H1 (cell line): ENCODE results near the gene PTPRT. TPM values are rescaled to one million over a fixed set of nuclear protein-coding genes. Genes with fewer than 3 reads are reported as not detected.

ENCODE experiments used
- CTCF ChIA-PET: fragments of 300-600 bp; sonication (Branson Sonifier 250); formaldehyde crosslinking; loops from one replicate; lab custom pipeline; 2021; ENCODE audit not compliant: partially characterized antibody; lab: Charles Lee
- POLR2A ChIA-PET: fragments of 300-600 bp; sonication (Branson Sonifier 250); formaldehyde crosslinking; loops from one replicate; lab custom pipeline; 2021; ENCODE audit warnings: inconsistent platforms; ENCODE audit not compliant: partially characterized antibody; lab: Charles Lee
- DNase-seq, 2 experiments: peaks; one replicate each; pipeline versions ENCODE4 v3.0.0 to v3.0.0-alpha.2; 2010 to 2022; ENCODE audit warnings: low spot score in 2 of 2, low read depth in 1 of 2, mixed read lengths in 1 of 2
- FAIRE-seq: peaks from 2 replicates; lab custom pipeline; 2011; peaks lifted over from hg19 to GRCh38; lab: Jason Lieb, UNC
- H2AFZ ChIP-seq: 2 replicates; pipeline ENCODE4 v1.8.1; 2012; ENCODE audit warnings: low read length, inconsistent platforms
- H2AK5ac ChIP-seq: 2 replicates; pipeline ENCODE4 v1.6.1; 2013; ENCODE audit warnings: low read depth, low read length
- H2BK120ac ChIP-seq: replicated peaks from 2 replicates; pipeline ENCODE3; 2013; ENCODE audit warnings: low read depth, low read length, inconsistent platforms
- H2BK12ac ChIP-seq: 2 replicates; pipeline ENCODE4 v1.6.1; 2013; ENCODE audit warnings: low read depth, low read length
- H2BK15ac ChIP-seq: 2 replicates; pipeline ENCODE4 v1.6.1; 2013; ENCODE audit warnings: low read length
- H2BK20ac ChIP-seq: 2 replicates; pipeline ENCODE4 v1.6.1; 2013; ENCODE audit warnings: low read length
- H2BK5ac ChIP-seq: 2 replicates; pipeline ENCODE4 v1.6.1; 2013; ENCODE audit warnings: low read depth, low read length
- H3K14ac ChIP-seq: 2 replicates; pipeline ENCODE4 v1.6.1; 2013; ENCODE audit warnings: inconsistent platforms; ENCODE audit not compliant: insufficient read length
- H3K18ac ChIP-seq: 2 replicates; pipeline ENCODE4 v1.6.1; 2013; ENCODE audit warnings: low read length; ENCODE audit errors: extremely low read depth
- H3K23ac ChIP-seq: 2 replicates; pipeline ENCODE4 v1.6.1; 2013; ENCODE audit warnings: inconsistent platforms; ENCODE audit not compliant: insufficient read length
- H3K23me2 ChIP-seq: 2 replicates; pipeline ENCODE4 v1.6.1; 2013; ENCODE audit warnings: low read depth, low read length
- H3K27ac ChIP-seq: 2 replicates; pipeline ENCODE4 v1.6.1; 2011; ENCODE audit warnings: low read depth, low read length, inconsistent platforms
- H3K27me3 ChIP-seq, 4 experiments: replicated peaks in 1 of 4; 1 replicate in 1 of 4; 2 replicates in 3 of 4; pipeline versions ENCODE4 v1.6.1 to v1.8.1; 2011 to 2013; ENCODE audit warnings: low read length in 3 of 4, mild to moderate bottlenecking in 3 of 4, inconsistent platforms in 2 of 4, mixed read lengths in 2 of 4, moderate library complexity in 1 of 4; ENCODE audit not compliant: control insufficient read depth in 3 of 4, insufficient read depth in 3 of 4; ENCODE audit errors: extremely low read depth in 1 of 4
- H3K36me3 ChIP-seq, 4 experiments: 2 replicates each; pipeline versions ENCODE4 v1.6.1 to v1.8.1; 2011 to 2013; ENCODE audit warnings: mild to moderate bottlenecking in 4 of 4, low read length in 3 of 4, moderate library complexity in 2 of 4, control low read depth in 1 of 4, inconsistent platforms in 1 of 4; ENCODE audit not compliant: insufficient read depth in 4 of 4, control insufficient read depth in 2 of 4
- H3K4ac ChIP-seq: replicated peaks from 2 replicates; pipeline ENCODE3; 2013; ENCODE audit warnings: low read length, low read depth, mixed read lengths, inconsistent platforms; ENCODE audit not compliant: insufficient read length
- H3K4me1 ChIP-seq, 4 experiments: replicated peaks in 1 of 4; 1 replicate in 1 of 4; 2 replicates in 3 of 4; pipeline versions ENCODE4 v1.6.1 to v1.8.1; 2011 to 2013; ENCODE audit warnings: low read length in 3 of 4, inconsistent platforms in 2 of 4, mixed read lengths in 1 of 4; ENCODE audit not compliant: insufficient read depth in 4 of 4, control insufficient read depth in 3 of 4
- H3K4me2 ChIP-seq, 2 experiments: 2 replicates each; pipeline versions ENCODE4 v1.6.1 to v1.8.1; 2011 to 2013; ENCODE audit warnings: low read depth in 2 of 2, low read length in 2 of 2, control low read depth in 1 of 2, inconsistent platforms in 1 of 2, mild to moderate bottlenecking in 1 of 2; ENCODE audit not compliant: insufficient read depth in 1 of 2
- H3K4me3 ChIP-seq, 4 experiments: fragments of 200-600, 300-600 bp in 1 of 4; sonication (generic), shearing (Covaris generic), sonication (Bioruptor Twin) in 1 of 4; 2 replicates each; pipeline versions ENCODE4 v1.5.1 to v1.8.1; 2011 to 2016; ENCODE audit warnings: low read length in 4 of 4, low read depth in 3 of 4, control low read depth in 2 of 4, inconsistent platforms in 2 of 4, mild to moderate bottlenecking in 2 of 4, mixed read lengths in 1 of 4, moderate library complexity in 1 of 4; ENCODE audit not compliant: insufficient read depth in 2 of 4; ENCODE audit errors: extremely low read depth in 1 of 4
- H3K56ac ChIP-seq: replicated peaks from 2 replicates; pipeline ENCODE3; 2013; ENCODE audit warnings: low read depth, mild to moderate bottlenecking, mixed read lengths, low read length, inconsistent platforms; ENCODE audit not compliant: insufficient read length
- H3K79me1 ChIP-seq: 2 replicates; pipeline ENCODE4 v1.6.1; 2013; ENCODE audit warnings: low read depth, low read length, control low read depth
- H3K79me2 ChIP-seq, 2 experiments: 2 replicates each; pipeline versions ENCODE4 v1.6.1 to v1.8.1; 2012 to 2013; ENCODE audit warnings: low read length in 2 of 2, mild to moderate bottlenecking in 2 of 2, inconsistent platforms in 1 of 2; ENCODE audit not compliant: insufficient read depth in 2 of 2, control insufficient read depth in 1 of 2
- H3K9ac ChIP-seq, 4 experiments: replicated peaks in 1 of 4; 1 replicate in 1 of 4; 2 replicates in 3 of 4; pipeline versions ENCODE4 v1.6.1 to v1.8.1; 2011 to 2013; ENCODE audit warnings: low read depth in 3 of 4, low read length in 3 of 4, control low read depth in 2 of 4, mild to moderate bottlenecking in 2 of 4, moderate library complexity in 2 of 4, inconsistent platforms in 1 of 4; ENCODE audit errors: extremely low read depth in 1 of 4
- H3K9me3 ChIP-seq, 2 experiments: 2 replicates each; pipeline versions ENCODE4 v1.6.1 to v1.8.1; 2012 to 2013; ENCODE audit warnings: mild to moderate bottlenecking in 2 of 2, moderate library complexity in 2 of 2, control low read depth in 1 of 2, inconsistent platforms in 1 of 2, low read depth in 1 of 2, low read length in 1 of 2, mixed read lengths in 1 of 2; ENCODE audit not compliant: insufficient read depth in 2 of 2
- H4K20me1 ChIP-seq, 2 experiments: replicated peaks in 1 of 2; 2 replicates each; pipeline versions ENCODE3 to v1.8.1; 2011 to 2013; ENCODE audit warnings: inconsistent platforms in 2 of 2, low read length in 2 of 2, mild to moderate bottlenecking in 1 of 2; ENCODE audit not compliant: insufficient read depth in 2 of 2, control insufficient read depth in 1 of 2
- H4K5ac ChIP-seq: 2 replicates; pipeline ENCODE4 v1.6.1; 2013; ENCODE audit warnings: low read length, low read depth, mixed read lengths, inconsistent platforms; ENCODE audit not compliant: insufficient read length
- H4K8ac ChIP-seq: 2 replicates; pipeline ENCODE4 v1.8.0; 2013; ENCODE audit warnings: mild to moderate bottlenecking, moderate library complexity, low read length, inconsistent platforms; ENCODE audit not compliant: insufficient read depth; ENCODE audit errors: extremely low read depth
- H4K91ac ChIP-seq: replicated peaks from 2 replicates; pipeline ENCODE3; 2013; ENCODE audit warnings: low read length, mixed read lengths, inconsistent platforms; ENCODE audit not compliant: insufficient read length
- CTBP2 ChIP-seq: IDR thresholded peaks from 2 replicates; pipeline ENCODE4 v1.7.0; 2011; ENCODE audit warnings: borderline replicate concordance, mild to moderate bottlenecking, moderate library complexity, mixed read lengths, low read length; ENCODE audit not compliant: insufficient read depth, insufficient read length
- HDAC6 ChIP-seq: IDR thresholded peaks from one replicate; pipeline ENCODE4 v1.7.1; 2012; ENCODE audit warnings: low read depth, mild to moderate bottlenecking, inconsistent platforms, low read length, moderate library complexity
- JUND ChIP-seq: IDR thresholded peaks from 2 replicates; pipeline ENCODE4 v1.6.1; 2011; ENCODE audit warnings: mild to moderate bottlenecking, improper control_type of control experiment, low read length
- KDM4A ChIP-seq: IDR thresholded peaks from one replicate; pipeline ENCODE4 v1.7.1; 2012; ENCODE audit warnings: low read depth, mild to moderate bottlenecking, moderate library complexity, low read length, inconsistent platforms; ENCODE audit not compliant: severe bottlenecking
- SP2 ChIP-seq: IDR thresholded peaks from 2 replicates; pipeline ENCODE4 v1.6.1; 2012; ENCODE audit warnings: mild to moderate bottlenecking, low read length, inconsistent platforms
- TBP ChIP-seq: IDR thresholded peaks from 2 replicates; pipeline ENCODE4 v1.6.1; 2011; ENCODE audit warnings: low read depth, low read length, improper control_type of control experiment
- TCF12 ChIP-seq: IDR thresholded peaks from 2 replicates; pipeline ENCODE4 v1.6.1; 2011; ENCODE audit warnings: low read depth, mild to moderate bottlenecking, low read length
- WGBS, 2 experiments: shearing (Covaris generic) in 1 of 2; methylation state at CpG; one replicate each; pipeline versions ENCODE4 v1.1.6 to v1.1.7; 2013 to 2015; ENCODE audit warnings: low lambda C conversion rate in 2 of 2, mixed read lengths in 2 of 2, inconsistent platforms in 1 of 2, low coverage in 1 of 2, missing lambda C conversion rate in 1 of 2; ENCODE audit not compliant: insufficient replicate concordance in 2 of 2, insufficient coverage in 1 of 2, insufficient read length in 1 of 2; ENCODE audit errors: extremely low coverage in 1 of 2, missing lambda C conversion rate in 1 of 2; 5-methylcytosine and 5-hydroxymethylcytosine counted together
- polyA plus RNA-seq, 7 experiments: library from polyadenylated mRNA; depleted of rRNA in 3 of 7; stranded (reverse) in 5 of 7; unstranded in 2 of 7; fragments of >200 nt in 5 of 7; fragments of 200-250 nt in 2 of 7; gene quantifications; 1 replicate in 5 of 7; 2 replicates in 1 of 7; 4 replicates in 1 of 7; pipeline versions ENCODE4 v1.2.1 to v1.2.3, GENCODE V29; 2011 to 2013; ENCODE audit warnings: missing spikeins in 2 of 7, mixed read lengths in 2 of 7
- total RNA-seq: library from RNA; stranded (reverse); fragmentation: NEBNext Ultra II Directional; extraction: Animal tissue kit (Norgen Biotek cat#: 25700); gene quantifications from 2 replicates; pipeline ENCODE4 v1.2.1, GENCODE V29; 2021

The PTPRT gene
- total and polyA plus RNA-seq, 2 of the 8 experiments (the other 6 are each of a cell fraction or from before 2014, with no cell fraction given) = 0.33 to 1.8 TPM

DNA sequence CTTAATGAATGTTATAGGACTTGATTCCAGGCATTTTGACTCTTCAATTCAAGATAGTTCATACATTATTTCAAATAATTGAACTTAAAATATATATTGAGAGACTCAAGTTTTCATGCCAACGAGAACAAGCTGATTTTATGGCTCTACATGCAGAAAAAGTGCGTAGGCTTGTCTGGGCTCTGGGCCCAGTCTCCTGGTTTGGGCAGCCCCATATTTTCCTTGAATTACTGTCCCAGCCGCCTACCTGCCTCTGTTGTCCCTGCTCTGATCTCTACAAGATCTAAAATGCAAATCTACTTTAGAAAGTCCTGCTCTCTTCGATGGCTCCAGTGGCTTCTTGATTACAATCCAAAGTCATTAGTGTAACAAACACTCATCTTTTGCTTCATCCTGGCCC lies 1034.1 kb downstream of the PTPRT start:
- H3K27me3 ChIP-seq = no peaks in the 10 kb centered on the region
- no peak overlapping the region for H2BK20ac ChIP-seq
- no peaks in the 10 kb centered on the region for H3K36me3 ChIP-seq
- no peaks in the 10 kb centered on the region for H3K79me2 ChIP-seq
- no peak overlapping the region for H4K8ac ChIP-seq
- TF ChIP-seq JUND = no peak
- no peak for TF ChIP-seq TCF12
- TF ChIP-seq TBP = no peak
- TF ChIP-seq HDAC6 = no peak
- no peak for TF ChIP-seq SP2
- TF ChIP-seq KDM4A = no peak
- TF ChIP-seq CTBP2 = no peak
- TF ChIP-seq, all 59 proteins: peak for 0
- H2AK5ac ChIP-seq = no peak overlapping the region
- ChIA-PET POLR2A (no interaction called here), CTCF (interaction anchor here (1.0 kb wide), 1 partner anchor 49 kb away, joined by 4 read pairs; no protein-coding TSS in a partner anchor)
- no peaks in the 10 kb centered on the region for H3K79me1 ChIP-seq
- no peak for FAIRE-seq
- H2AFZ ChIP-seq = no peak overlapping the region
- H4K5ac ChIP-seq = no peak overlapping the region
- no peak overlapping the region for H3K9ac ChIP-seq
- H2BK5ac ChIP-seq = no peak overlapping the region
- H3K27ac ChIP-seq = no peak overlapping the region
- peaks cover 0 to 3% (median 0%) of the 10 kb centered on the region in 4 experiments; a peak in 1 of 7 replicates for H3K4me1 ChIP-seq
- H3K4me2 ChIP-seq = no peak overlapping the region
- H2BK120ac ChIP-seq = no peak overlapping the region
- no peaks in the 10 kb centered on the region for H4K20me1 ChIP-seq
- H3K23me2 ChIP-seq = no peaks in the 10 kb centered on the region
- H2BK15ac ChIP-seq = no peak overlapping the region
- 91% methylated on average over 4 of the region's 4 CpGs; no CpG with 5 or more reads in 1 of the 2 experiments for WGBS, 2 experiments
- H3K18ac ChIP-seq = no peak overlapping the region
- no peak overlapping the region for H3K4me3 ChIP-seq
- no peaks in the 10 kb centered on the region for H3K9me3 ChIP-seq
- H2BK12ac ChIP-seq = no peak overlapping the region
- DNase-seq = no peak
- H3K23ac ChIP-seq = no peak overlapping the region
- H3K4ac ChIP-seq = no peak overlapping the region
- H4K91ac ChIP-seq = no peak overlapping the region
- H3K56ac ChIP-seq = no peak overlapping the region
- peak overlapping the region; percentile 21 for H3K14ac ChIP-seq
